Measurements from ENCODE around the gene CNOT6.
"Not testable (repeated sequence)": the region's sequence is repeated elsewhere in the genome, so short reads cannot be mapped to it uniquely, and the experiment has no call there.

Gene CNOT6

DNA sequence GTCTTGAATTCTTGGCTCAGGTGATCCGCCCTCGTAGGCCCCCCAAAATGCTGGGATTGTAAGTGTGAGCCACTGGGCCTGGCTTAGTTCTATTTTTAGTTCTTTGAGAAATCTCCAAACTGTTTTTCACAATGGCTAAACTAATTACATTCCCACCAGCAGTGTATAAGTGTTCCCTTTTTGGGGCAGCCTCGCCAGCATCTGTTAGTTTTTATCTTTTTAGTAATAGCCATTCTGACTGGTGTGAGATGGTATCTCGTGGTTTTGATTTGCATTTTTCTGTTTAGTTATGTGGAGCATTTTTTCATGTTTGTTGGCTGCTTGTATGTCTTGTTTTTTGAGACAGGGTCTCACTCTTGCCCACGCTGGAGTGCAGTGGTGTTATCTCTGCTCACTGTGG lies 28.2 kb downstream of the CNOT6 start:
- DNase-seq, result no peak

GRCh38 chr5:180523629-180524466 lies 29.7 kb downstream of the CNOT6 start:
- DNase-seq, result no peak

- no peak for DNase-seq
Measured at GRCh38 chr5:180525399-180525798, 31.2 kb downstream of the CNOT6 start.

DNA sequence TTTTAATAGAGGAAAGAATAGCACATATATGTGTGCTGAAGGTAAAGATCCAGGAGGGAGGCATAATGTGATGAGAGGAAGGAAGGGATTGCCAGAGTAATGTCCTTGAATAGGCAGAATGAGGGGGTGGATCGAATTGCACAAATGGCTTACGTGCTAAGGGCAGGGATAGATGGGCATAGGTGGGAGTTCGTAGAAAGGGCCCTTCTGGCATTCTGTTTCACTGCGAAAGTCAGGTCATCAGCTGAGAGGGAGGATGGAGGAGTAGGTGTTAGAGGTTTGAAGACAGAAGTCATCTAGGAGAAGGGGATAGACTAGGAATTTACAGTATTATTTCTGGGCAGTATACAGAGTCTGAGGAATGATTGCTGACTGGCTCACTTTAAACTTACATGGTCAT lies 32.1 kb downstream of the CNOT6 start:
- no peak for DNase-seq

- DNase-seq, result no peak
Measured at GRCh38 chr5:180527659-180528058, 33.5 kb downstream of the CNOT6 start.

GRCh38 chr5:180531036-180531585 lies 36.9 kb downstream of the CNOT6 start:
- DNase-seq, result not testable (repeated sequence)

DNA sequence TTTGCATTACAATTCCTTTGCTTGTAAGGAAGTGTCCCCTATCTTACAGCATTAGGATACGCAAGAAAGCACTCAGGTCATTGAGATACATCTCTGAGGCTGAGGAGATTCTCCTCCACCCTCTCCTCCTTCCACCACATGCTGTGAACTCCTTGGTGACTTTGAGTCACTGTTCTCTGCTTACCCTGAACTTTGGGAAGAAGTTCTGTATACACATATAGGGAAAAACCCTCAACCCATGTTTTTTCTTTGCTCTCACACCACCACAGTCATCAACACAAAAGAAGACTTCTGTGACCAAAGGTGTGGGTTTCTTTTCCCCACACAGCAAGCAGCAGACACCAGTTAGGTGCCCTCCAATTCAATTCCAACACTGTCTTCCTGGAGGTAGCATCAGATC lies 38.1 kb downstream of the CNOT6 start:
- DNase-seq, result no peak

DNA sequence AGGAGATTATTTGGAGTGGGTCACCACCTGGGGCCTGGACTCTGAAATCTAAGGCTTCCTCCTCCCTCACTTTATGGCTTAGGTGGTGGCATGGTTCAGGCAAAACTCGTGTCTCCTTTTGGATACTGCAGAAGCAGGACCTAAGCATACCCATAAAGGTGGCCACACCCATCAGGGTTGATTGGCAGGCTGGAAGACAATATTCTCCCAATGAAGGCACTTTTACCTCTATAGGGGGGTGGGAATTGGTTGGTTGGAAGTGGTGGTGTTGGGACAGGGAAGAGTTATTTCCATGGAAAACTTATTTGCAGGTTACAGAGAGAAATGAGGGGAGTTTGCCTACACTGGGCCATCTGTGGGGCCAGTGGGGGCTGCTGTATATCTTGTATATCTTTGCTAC lies 39.7 kb downstream of the CNOT6 start:
- DNase-seq, result no peak

DNA sequence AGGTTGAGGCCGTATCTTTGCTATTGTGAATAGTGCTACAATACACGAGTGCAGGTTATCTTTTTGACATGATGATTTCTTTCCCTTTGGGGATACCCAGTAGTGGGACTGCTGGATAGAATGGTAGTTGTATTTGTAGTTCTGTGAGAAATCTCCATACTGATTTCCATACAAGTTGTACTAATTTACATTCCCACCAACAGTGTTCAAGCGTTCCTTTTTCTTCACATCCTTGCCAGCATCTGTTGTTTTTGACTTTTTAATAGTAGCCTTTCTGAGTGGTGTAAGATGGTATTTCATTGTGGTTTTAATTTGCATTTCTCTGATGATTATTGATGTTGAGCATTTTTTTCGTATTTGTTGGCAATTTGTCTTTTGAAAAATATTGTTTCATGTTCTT lies 41.4 kb downstream of the CNOT6 start:
- DNase-seq, result no peak

GRCh38 chr5:180540050-180540694 lies 46.0 kb downstream of the CNOT6 start:
- no peak for DNase-seq

- peak; percentile 5 for DNase-seq
Measured at GRCh38 chr5:180541710-180542109, 47.5 kb downstream of the CNOT6 start.

GRCh38 chr5:180545248-180545647 lies 51.1 kb downstream of the CNOT6 start:
- DNase-seq, result no peak

DNA sequence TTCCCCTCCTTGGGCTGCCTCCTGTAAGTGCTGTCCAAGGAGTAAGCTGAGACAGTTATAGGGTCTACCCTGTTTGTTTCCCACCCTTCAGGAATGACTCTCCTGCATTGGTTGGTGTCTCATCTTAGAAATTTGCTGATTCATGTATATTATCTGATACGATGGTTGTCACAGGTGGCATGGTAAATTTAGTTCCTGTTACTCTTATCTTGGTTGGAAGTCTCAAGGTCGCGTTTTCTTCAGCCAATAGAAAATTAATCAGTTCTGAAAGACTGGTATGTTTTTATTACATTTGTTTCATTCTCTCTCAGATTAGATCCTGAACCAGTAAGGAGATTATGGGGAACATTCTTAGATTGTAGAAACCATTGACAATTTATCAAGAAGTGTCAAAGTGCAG lies 54.4 kb downstream of the CNOT6 start:
- no peak for DNase-seq

- no peak for DNase-seq
Measured at GRCh38 chr5:180553530-180553929, 59.4 kb downstream of the CNOT6 start.

- DNase-seq, result no peak
Measured at GRCh38 chr5:180555168-180555921, 61.2 kb downstream of the CNOT6 start.

DNA sequence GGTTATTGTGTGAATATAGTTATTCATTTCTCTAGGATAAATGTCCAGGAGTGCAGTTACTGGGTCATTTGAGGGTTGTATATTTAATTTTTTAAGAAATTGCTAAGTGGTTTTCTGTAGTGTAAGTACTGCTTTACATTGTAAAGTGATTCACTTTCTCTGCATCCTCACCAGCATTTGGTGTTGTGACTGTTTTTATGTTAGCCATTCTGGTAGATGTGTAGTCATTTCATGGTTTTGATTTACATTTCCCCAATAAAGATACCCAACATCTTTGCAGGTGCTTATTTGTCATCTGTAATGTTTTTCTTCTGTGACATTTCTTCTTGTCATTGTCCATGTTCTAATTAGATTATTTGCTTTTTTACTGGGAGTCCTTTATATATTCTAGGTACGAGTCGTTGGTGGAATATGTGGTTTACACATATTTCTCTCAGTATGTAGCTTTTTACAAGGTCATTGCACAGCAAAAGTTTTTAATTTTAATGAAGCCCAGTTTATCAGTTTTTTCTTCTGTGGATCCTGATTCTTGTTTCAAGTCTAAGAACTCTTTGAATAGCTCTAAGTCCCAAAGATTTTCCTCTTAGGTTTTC lies 63.1 kb downstream of the CNOT6 start:
- no peak for DNase-seq

DNA sequence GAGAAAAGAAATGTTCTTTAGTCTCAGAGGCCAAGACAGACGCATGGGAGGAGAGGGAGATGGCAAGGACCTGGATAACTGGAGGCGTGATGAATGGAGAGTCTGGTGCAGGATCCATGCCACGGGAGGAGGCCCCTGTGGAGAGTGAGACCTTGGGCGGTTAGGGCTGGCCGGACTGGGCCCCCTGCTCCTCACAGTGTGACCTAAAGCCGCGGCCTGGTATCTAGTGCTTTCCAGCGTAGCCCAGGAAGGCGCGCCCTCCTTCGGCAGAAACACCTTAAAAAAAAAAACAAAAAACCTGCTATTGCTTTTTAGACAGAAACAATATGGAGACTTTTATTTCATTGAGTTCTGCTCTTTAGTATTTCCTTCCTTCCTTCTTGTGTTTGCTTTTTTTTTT lies 64.1 kb downstream of the CNOT6 start:
- DNase-seq, result no peak

- no peak for DNase-seq
Measured at GRCh38 chr5:180563994-180564393, 69.8 kb downstream of the CNOT6 start.

- no peak for DNase-seq
Measured at GRCh38 chr5:180568914-180569313, 74.7 kb downstream of the CNOT6 start.

GRCh38 chr5:180575571-180575970 lies 81.4 kb downstream of the CNOT6 start:
- no peak for DNase-seq

- DNase-seq, result no peak
Measured at GRCh38 chr5:180580681-180581080, 86.5 kb downstream of the CNOT6 start.

DNA sequence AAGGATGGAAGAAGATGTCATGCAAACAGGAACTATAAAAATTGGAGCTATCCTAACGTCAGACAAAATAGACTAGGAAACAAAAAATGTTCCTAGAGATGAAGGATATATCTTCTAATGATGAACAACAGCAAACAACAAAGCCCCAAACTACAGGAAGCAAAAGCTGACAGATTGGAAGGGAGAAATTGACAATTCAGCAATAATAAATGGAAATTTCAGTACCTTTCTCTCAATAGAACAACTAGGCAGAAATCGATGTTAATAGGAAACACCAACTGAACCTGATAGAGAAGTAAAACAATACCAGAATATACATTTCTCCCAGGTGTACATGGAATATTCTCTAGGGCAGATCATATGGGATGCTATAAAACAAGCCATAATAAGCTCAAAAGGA lies 89.6 kb downstream of the CNOT6 start:
- no peak for DNase-seq

GRCh38 chr5:180586204-180586603 lies 92.0 kb downstream of the CNOT6 start:
- DNase-seq, result no peak

All from DMS53 (cell line).